H1 (cell line): ENCODE measurements around the gene ARHGEF19. TPM values are rescaled to one million over a fixed set of nuclear protein-coding genes. Genes with fewer than 3 reads are reported as not detected.

Experiments
- CTCF ChIA-PET: fragments of 300-600 bp; sonication (Branson Sonifier 250); formaldehyde crosslinking; loops from one replicate; lab custom pipeline; 2021; ENCODE audit not compliant: partially characterized antibody; lab: Charles Lee
- POLR2A ChIA-PET: fragments of 300-600 bp; sonication (Branson Sonifier 250); formaldehyde crosslinking; loops from one replicate; lab custom pipeline; 2021; ENCODE audit warnings: inconsistent platforms; ENCODE audit not compliant: partially characterized antibody; lab: Charles Lee
- DNase-seq, 2 experiments: peaks; one replicate each; pipeline versions ENCODE4 v3.0.0 to v3.0.0-alpha.2; 2010 to 2022; ENCODE audit warnings: low spot score in 2 of 2, low read depth in 1 of 2, mixed read lengths in 1 of 2
- FAIRE-seq: peaks from 2 replicates; lab custom pipeline; 2011; peaks lifted over from hg19 to GRCh38; lab: Jason Lieb, UNC
- H2AFZ ChIP-seq: 2 replicates; pipeline ENCODE4 v1.8.1; 2012; ENCODE audit warnings: low read length, inconsistent platforms
- H2AK5ac ChIP-seq: 2 replicates; pipeline ENCODE4 v1.6.1; 2013; ENCODE audit warnings: low read depth, low read length
- H2BK120ac ChIP-seq: replicated peaks from 2 replicates; pipeline ENCODE3; 2013; ENCODE audit warnings: low read depth, low read length, inconsistent platforms
- H2BK12ac ChIP-seq: 2 replicates; pipeline ENCODE4 v1.6.1; 2013; ENCODE audit warnings: low read depth, low read length
- H2BK15ac ChIP-seq: 2 replicates; pipeline ENCODE4 v1.6.1; 2013; ENCODE audit warnings: low read length
- H2BK20ac ChIP-seq: 2 replicates; pipeline ENCODE4 v1.6.1; 2013; ENCODE audit warnings: low read length
- H2BK5ac ChIP-seq: 2 replicates; pipeline ENCODE4 v1.6.1; 2013; ENCODE audit warnings: low read depth, low read length
- H3K14ac ChIP-seq: 2 replicates; pipeline ENCODE4 v1.6.1; 2013; ENCODE audit warnings: inconsistent platforms; ENCODE audit not compliant: insufficient read length
- H3K18ac ChIP-seq: 2 replicates; pipeline ENCODE4 v1.6.1; 2013; ENCODE audit warnings: low read length; ENCODE audit errors: extremely low read depth
- H3K23ac ChIP-seq: 2 replicates; pipeline ENCODE4 v1.6.1; 2013; ENCODE audit warnings: inconsistent platforms; ENCODE audit not compliant: insufficient read length
- H3K23me2 ChIP-seq: 2 replicates; pipeline ENCODE4 v1.6.1; 2013; ENCODE audit warnings: low read depth, low read length
- H3K27ac ChIP-seq: 2 replicates; pipeline ENCODE4 v1.6.1; 2011; ENCODE audit warnings: low read depth, low read length, inconsistent platforms
- H3K27me3 ChIP-seq, 4 experiments: replicated peaks in 1 of 4; 1 replicate in 1 of 4; 2 replicates in 3 of 4; pipeline versions ENCODE4 v1.6.1 to v1.8.1; 2011 to 2013; ENCODE audit warnings: low read length in 3 of 4, mild to moderate bottlenecking in 3 of 4, inconsistent platforms in 2 of 4, mixed read lengths in 2 of 4, moderate library complexity in 1 of 4; ENCODE audit not compliant: control insufficient read depth in 3 of 4, insufficient read depth in 3 of 4; ENCODE audit errors: extremely low read depth in 1 of 4
- H3K36me3 ChIP-seq, 4 experiments: 2 replicates each; pipeline versions ENCODE4 v1.6.1 to v1.8.1; 2011 to 2013; ENCODE audit warnings: mild to moderate bottlenecking in 4 of 4, low read length in 3 of 4, moderate library complexity in 2 of 4, control low read depth in 1 of 4, inconsistent platforms in 1 of 4; ENCODE audit not compliant: insufficient read depth in 4 of 4, control insufficient read depth in 2 of 4
- H3K4ac ChIP-seq: replicated peaks from 2 replicates; pipeline ENCODE3; 2013; ENCODE audit warnings: low read length, low read depth, mixed read lengths, inconsistent platforms; ENCODE audit not compliant: insufficient read length
- H3K4me1 ChIP-seq, 4 experiments: replicated peaks in 1 of 4; 1 replicate in 1 of 4; 2 replicates in 3 of 4; pipeline versions ENCODE4 v1.6.1 to v1.8.1; 2011 to 2013; ENCODE audit warnings: low read length in 3 of 4, inconsistent platforms in 2 of 4, mixed read lengths in 1 of 4; ENCODE audit not compliant: insufficient read depth in 4 of 4, control insufficient read depth in 3 of 4
- H3K4me2 ChIP-seq, 2 experiments: 2 replicates each; pipeline versions ENCODE4 v1.6.1 to v1.8.1; 2011 to 2013; ENCODE audit warnings: low read depth in 2 of 2, low read length in 2 of 2, control low read depth in 1 of 2, inconsistent platforms in 1 of 2, mild to moderate bottlenecking in 1 of 2; ENCODE audit not compliant: insufficient read depth in 1 of 2
- H3K4me3 ChIP-seq, 4 experiments: fragments of 200-600, 300-600 bp in 1 of 4; sonication (generic), shearing (Covaris generic), sonication (Bioruptor Twin) in 1 of 4; 2 replicates each; pipeline versions ENCODE4 v1.5.1 to v1.8.1; 2011 to 2016; ENCODE audit warnings: low read length in 4 of 4, low read depth in 3 of 4, control low read depth in 2 of 4, inconsistent platforms in 2 of 4, mild to moderate bottlenecking in 2 of 4, mixed read lengths in 1 of 4, moderate library complexity in 1 of 4; ENCODE audit not compliant: insufficient read depth in 2 of 4; ENCODE audit errors: extremely low read depth in 1 of 4
- H3K56ac ChIP-seq: replicated peaks from 2 replicates; pipeline ENCODE3; 2013; ENCODE audit warnings: low read depth, mild to moderate bottlenecking, mixed read lengths, low read length, inconsistent platforms; ENCODE audit not compliant: insufficient read length
- H3K79me1 ChIP-seq: 2 replicates; pipeline ENCODE4 v1.6.1; 2013; ENCODE audit warnings: low read depth, low read length, control low read depth
- H3K79me2 ChIP-seq, 2 experiments: 2 replicates each; pipeline versions ENCODE4 v1.6.1 to v1.8.1; 2012 to 2013; ENCODE audit warnings: low read length in 2 of 2, mild to moderate bottlenecking in 2 of 2, inconsistent platforms in 1 of 2; ENCODE audit not compliant: insufficient read depth in 2 of 2, control insufficient read depth in 1 of 2
- H3K9ac ChIP-seq, 4 experiments: replicated peaks in 1 of 4; 1 replicate in 1 of 4; 2 replicates in 3 of 4; pipeline versions ENCODE4 v1.6.1 to v1.8.1; 2011 to 2013; ENCODE audit warnings: low read depth in 3 of 4, low read length in 3 of 4, control low read depth in 2 of 4, mild to moderate bottlenecking in 2 of 4, moderate library complexity in 2 of 4, inconsistent platforms in 1 of 4; ENCODE audit errors: extremely low read depth in 1 of 4
- H3K9me3 ChIP-seq, 2 experiments: 2 replicates each; pipeline versions ENCODE4 v1.6.1 to v1.8.1; 2012 to 2013; ENCODE audit warnings: mild to moderate bottlenecking in 2 of 2, moderate library complexity in 2 of 2, control low read depth in 1 of 2, inconsistent platforms in 1 of 2, low read depth in 1 of 2, low read length in 1 of 2, mixed read lengths in 1 of 2; ENCODE audit not compliant: insufficient read depth in 2 of 2
- H4K20me1 ChIP-seq, 2 experiments: replicated peaks in 1 of 2; 2 replicates each; pipeline versions ENCODE3 to v1.8.1; 2011 to 2013; ENCODE audit warnings: inconsistent platforms in 2 of 2, low read length in 2 of 2, mild to moderate bottlenecking in 1 of 2; ENCODE audit not compliant: insufficient read depth in 2 of 2, control insufficient read depth in 1 of 2
- H4K5ac ChIP-seq: 2 replicates; pipeline ENCODE4 v1.6.1; 2013; ENCODE audit warnings: low read length, low read depth, mixed read lengths, inconsistent platforms; ENCODE audit not compliant: insufficient read length
- H4K8ac ChIP-seq: 2 replicates; pipeline ENCODE4 v1.8.0; 2013; ENCODE audit warnings: mild to moderate bottlenecking, moderate library complexity, low read length, inconsistent platforms; ENCODE audit not compliant: insufficient read depth; ENCODE audit errors: extremely low read depth
- H4K91ac ChIP-seq: replicated peaks from 2 replicates; pipeline ENCODE3; 2013; ENCODE audit warnings: low read length, mixed read lengths, inconsistent platforms; ENCODE audit not compliant: insufficient read length
- KDM1A ChIP-seq: fragments of 200-600, 300-600 bp; sonication (generic); IDR thresholded peaks from 2 replicates; pipeline ENCODE4 v1.7.1; 2016; ENCODE audit warnings: mild to moderate bottlenecking, low read length, borderline replicate concordance
- SIRT6 ChIP-seq: IDR thresholded peaks from one replicate; pipeline ENCODE4 v1.7.1; 2012; ENCODE audit warnings: low read length, inconsistent platforms
- WGBS, 2 experiments: shearing (Covaris generic) in 1 of 2; methylation state at CpG; one replicate each; pipeline versions ENCODE4 v1.1.6 to v1.1.7; 2013 to 2015; ENCODE audit warnings: low lambda C conversion rate in 2 of 2, mixed read lengths in 2 of 2, inconsistent platforms in 1 of 2, low coverage in 1 of 2, missing lambda C conversion rate in 1 of 2; ENCODE audit not compliant: insufficient replicate concordance in 2 of 2, insufficient coverage in 1 of 2, insufficient read length in 1 of 2; ENCODE audit errors: extremely low coverage in 1 of 2, missing lambda C conversion rate in 1 of 2; 5-methylcytosine and 5-hydroxymethylcytosine counted together
- polyA plus RNA-seq, 7 experiments: library from polyadenylated mRNA; depleted of rRNA in 3 of 7; stranded (reverse) in 5 of 7; unstranded in 2 of 7; fragments of >200 nt in 5 of 7; fragments of 200-250 nt in 2 of 7; gene quantifications; 1 replicate in 5 of 7; 2 replicates in 1 of 7; 4 replicates in 1 of 7; pipeline versions ENCODE4 v1.2.1 to v1.2.3, GENCODE V29; 2011 to 2013; ENCODE audit warnings: missing spikeins in 2 of 7, mixed read lengths in 2 of 7
- total RNA-seq: library from RNA; stranded (reverse); fragmentation: NEBNext Ultra II Directional; extraction: Animal tissue kit (Norgen Biotek cat#: 25700); gene quantifications from 2 replicates; pipeline ENCODE4 v1.2.1, GENCODE V29; 2021
- TF ChIP-seq, protein P1 (sequence below), 3 experiments: IDR thresholded peaks; 1 replicate in 2 of 3; 2 replicates in 1 of 3; pipeline versions ENCODE4 v1.5.1 to v1.6.1; 2011; ENCODE audit warnings: low read length in 3 of 3, mild to moderate bottlenecking in 3 of 3, inconsistent platforms in 2 of 3, low read depth in 1 of 3, moderate library complexity in 1 of 3; ENCODE audit not compliant: insufficient read depth in 1 of 3; ENCODE audit errors: control extremely low read depth in 1 of 3

Gene ARHGEF19
- total and polyA plus RNA-seq, 2 of the 8 experiments (the other 6 are each of a cell fraction or from before 2014, with no cell fraction given) = 47.5 to 56.4 TPM

DNA sequence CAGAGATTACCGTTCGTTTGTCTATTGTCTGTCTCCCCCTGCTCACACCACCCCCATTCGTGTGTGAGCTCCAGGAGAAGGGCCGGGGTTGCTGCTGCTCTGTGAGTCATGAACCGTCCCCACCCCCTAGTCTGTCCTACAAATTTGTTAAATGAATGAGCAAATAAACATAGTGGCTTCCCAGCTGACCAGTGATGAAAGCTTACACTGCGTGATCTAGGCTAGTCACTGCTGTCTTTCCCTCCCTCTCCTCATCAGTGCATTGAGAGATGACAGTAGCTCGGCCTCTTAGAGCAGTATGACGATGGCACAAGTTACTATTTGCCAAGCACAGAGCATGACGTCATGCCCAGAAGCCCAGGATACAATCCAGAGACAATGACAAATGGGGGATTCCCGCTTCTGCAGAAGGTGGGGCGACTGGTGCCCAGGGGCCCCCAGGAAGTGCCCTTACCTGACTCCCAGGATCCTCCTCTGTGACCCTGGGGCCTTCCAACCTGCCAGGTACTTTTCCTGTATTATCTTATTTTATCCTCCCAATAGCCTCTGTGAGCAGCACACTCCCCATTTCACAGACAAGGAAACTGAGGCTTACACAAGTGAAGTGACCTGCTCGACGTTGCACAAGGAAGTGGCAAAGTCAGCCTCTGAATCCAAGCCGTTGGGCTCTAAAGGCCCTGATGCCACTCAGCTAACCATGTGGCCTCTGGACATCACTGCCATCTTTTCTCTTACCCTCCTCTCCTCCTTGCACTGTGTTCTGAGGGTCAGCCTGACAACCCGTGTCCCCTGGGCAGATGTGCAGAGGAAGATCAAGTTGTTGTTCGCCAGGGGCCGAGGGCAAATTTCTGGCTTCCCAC lies 48.0 kb downstream of the ARHGEF19 start:
- DNase-seq (peak in 1 of 2 experiments; percentile 45), FAIRE-seq (no peak)
- Histone ChIP-seq H2BK20ac (0 out of 2 replicates have a peak overlapping the region, but pooled peaks have one; percentile 27), H3K4me3 (no peak overlapping the region), H3K27ac (no peak overlapping the region), H4K8ac (no peak overlapping the region), H3K36me3 (no peaks in the 10 kb centered on the region), H3K79me1 (no peaks in the 10 kb centered on the region), H3K23me2 (peaks cover 4% of the 10 kb centered on the region; the same call in 1 of the 2 replicates), H3K27me3 (no peaks in the 10 kb centered on the region; a peak in 1 of 7 replicates), H3K4ac (no peak overlapping the region), H3K4me2 (0 out of 4 replicates have a peak overlapping the region, but pooled peaks of 1 of the 2 experiments have one; percentile 28), H2BK12ac (peak overlapping the region; percentile 86; the same call in 1 of the 2 replicates), H3K9me3 (no peaks in the 10 kb centered on the region), H4K5ac (no peak overlapping the region), H3K56ac (no peak overlapping the region), H4K91ac (peak overlapping the region; percentile 46), H2AK5ac (peak overlapping the region; percentile 89; the same call in 1 of the 2 replicates), H2BK120ac (no peak overlapping the region), H2AFZ (no peak overlapping the region), H2BK5ac (peak overlapping the region; percentile 31), H2BK15ac (peak overlapping the region; percentile 34; the same call in 1 of the 2 replicates), H3K79me2 (no peaks in the 10 kb centered on the region), H4K20me1 (no peaks in the 10 kb centered on the region), H3K9ac (no peak overlapping the region), H3K14ac (no peak overlapping the region), H3K18ac (peak overlapping the region; percentile 57), H3K4me1 (peaks cover 8 to 25% (median 11%) of the 10 kb centered on the region in 4 experiments), H3K23ac (no peak overlapping the region)
- TF ChIP-seq SIRT6 (no peak), KDM1A (0 out of 2 replicates have a peak, but pooled peaks have one; percentile 31)
- TF ChIP-seq, protein P1, sequence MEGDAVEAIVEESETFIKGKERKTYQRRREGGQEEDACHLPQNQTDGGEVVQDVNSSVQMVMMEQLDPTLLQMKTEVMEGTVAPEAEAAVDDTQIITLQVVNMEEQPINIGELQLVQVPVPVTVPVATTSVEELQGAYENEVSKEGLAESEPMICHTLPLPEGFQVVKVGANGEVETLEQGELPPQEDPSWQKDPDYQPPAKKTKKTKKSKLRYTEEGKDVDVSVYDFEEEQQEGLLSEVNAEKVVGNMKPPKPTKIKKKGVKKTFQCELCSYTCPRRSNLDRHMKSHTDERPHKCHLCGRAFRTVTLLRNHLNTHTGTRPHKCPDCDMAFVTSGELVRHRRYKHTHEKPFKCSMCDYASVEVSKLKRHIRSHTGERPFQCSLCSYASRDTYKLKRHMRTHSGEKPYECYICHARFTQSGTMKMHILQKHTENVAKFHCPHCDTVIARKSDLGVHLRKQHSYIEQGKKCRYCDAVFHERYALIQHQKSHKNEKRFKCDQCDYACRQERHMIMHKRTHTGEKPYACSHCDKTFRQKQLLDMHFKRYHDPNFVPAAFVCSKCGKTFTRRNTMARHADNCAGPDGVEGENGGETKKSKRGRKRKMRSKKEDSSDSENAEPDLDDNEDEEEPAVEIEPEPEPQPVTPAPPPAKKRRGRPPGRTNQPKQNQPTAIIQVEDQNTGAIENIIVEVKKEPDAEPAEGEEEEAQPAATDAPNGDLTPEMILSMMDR (IDR thresholded peaks at IDR 0.05; ENCODE audit: control extremely low read depth in 1 of 3, insufficient read depth in 1 of 3, low read depth in 1 of 3, low read length in 3 of 3) = no peak
- CTCF ChIA-PET = interaction anchor here (0.8 to 6.8 kb wide), 8 partner anchors 11 to 132 kb away, joined by 3 to 70 read pairs (median 6); partner anchors contain the start of gene EPHA2
- WGBS, 2 experiments = 73% methylated on average over 17 of the region's 17 CpGs; no CpG with 5 or more reads in 1 of the 2 experiments
- POLR2A ChIA-PET = interaction anchor here (0.7 to 9.1 kb wide), 10 partner anchors 11 to 187 kb away, joined by 3 to 104 read pairs (median 4); partner anchors contain the start of genes EPHA2 and FBXO42
